HTR-8/SVneo (cell line): Measurements from ENCODE around the gene MYO3B.

Source experiments
- DNase-seq: peaks from one replicate; pipeline ENCODE4 v3.0.0; 2011; ENCODE audit warnings: low spot score, mixed read lengths; ENCODE audit not compliant: insufficient read length
- FAIRE-seq: peaks from 2 replicates; lab custom pipeline; 2011; peaks lifted over from hg19 to GRCh38; lab: Jason Lieb, UNC

Gene MYO3B

GRCh38 chr2:170488807-170489206 is 310.9 kb downstream of the MYO3B start:
- DNase-seq (no peak), FAIRE-seq (no peak)

- DNase-seq (no peak), FAIRE-seq (no peak)
Observed at GRCh38 chr2:170492010-170492409, 314.1 kb downstream of the MYO3B start.

GRCh38 chr2:170493426-170494097 is 315.6 kb downstream of the MYO3B start:
- FAIRE-seq (no peak), DNase-seq (peak; percentile 27)

GRCh38 chr2:170495896-170496295 is 317.9 kb downstream of the MYO3B start:
- DNase-seq (no peak), FAIRE-seq (no peak)

GRCh38 chr2:170498619-170499018 is 320.7 kb downstream of the MYO3B start:
- DNase-seq: no peak
- FAIRE-seq: no peak

GRCh38 chr2:170500104-170500503 is 322.2 kb downstream of the MYO3B start:
- DNase-seq (no peak), FAIRE-seq (no peak)

- DNase-seq (no peak), FAIRE-seq (no peak)
Observed at GRCh38 chr2:170500770-170501169, 322.8 kb downstream of the MYO3B start.

- FAIRE-seq (no peak), DNase-seq (no peak)
Observed at GRCh38 chr2:170501421-170502043, 323.6 kb downstream of the MYO3B start.

- no peak for FAIRE-seq
- no peak for DNase-seq
Observed at GRCh38 chr2:170502361-170503130, 324.6 kb downstream of the MYO3B start.

GRCh38 chr2:170503563-170503962 is 325.6 kb downstream of the MYO3B start:
- DNase-seq: no peak
- FAIRE-seq: no peak

GRCh38 chr2:170503971-170504809 is 326.2 kb downstream of the MYO3B start:
- FAIRE-seq: no peak
- DNase-seq: no peak

GRCh38 chr2:170504810-170505145 is 326.8 kb downstream of the MYO3B start:
- DNase-seq: no peak
- no peak for FAIRE-seq

- FAIRE-seq (no peak), DNase-seq (no peak)
Observed at GRCh38 chr2:170505631-170506275, 327.8 kb downstream of the MYO3B start.

- no peak for FAIRE-seq
Observed at GRCh38 chr2:170509452-170510193, 331.7 kb downstream of the MYO3B start.

GRCh38 chr2:170512266-170512665 is 334.3 kb downstream of the MYO3B start:
- FAIRE-seq (no peak), DNase-seq (no peak)

More at GRCh38 chr2:170509452-170510193, 331.7 kb downstream of the MYO3B start:
- DNase-seq: no peak

GRCh38 chr2:170514140-170514539 is 336.2 kb downstream of the MYO3B start:
- no peak for FAIRE-seq
- DNase-seq: no peak

GRCh38 chr2:170517538-170517937 is 339.6 kb downstream of the MYO3B start:
- FAIRE-seq: no peak
- no peak for DNase-seq

- FAIRE-seq: no peak
- DNase-seq: no peak
Observed at GRCh38 chr2:170518911-170519310, 341.0 kb downstream of the MYO3B start.

GRCh38 chr2:170521299-170521698 is 343.4 kb downstream of the MYO3B start:
- FAIRE-seq: no peak

More at GRCh38 chr2:170521299-170521698, 343.4 kb downstream of the MYO3B start:
- DNase-seq: no peak
